ENCODE measurements around the gene RCC2.

Gene RCC2

GRCh38 chr1:17369466-17369865, 70.0 kb downstream of the RCC2 start:
- no peaks in the 10 kb centered on the region for H4K20me1 ChIP-seq (ENCODE audit: insufficient read depth, low read length)
- H3K4me1 ChIP-seq (ENCODE audit: low read length): no peaks in the 10 kb centered on the region
- no peaks in the 10 kb centered on the region for H3K9me3 ChIP-seq (ENCODE audit: insufficient read depth, low read length)
- 0 out of 2 replicates have a peak, but pooled peaks cover 6% of the 10 kb centered on the region for H3K27me3 ChIP-seq (ENCODE audit: low read depth, low read length)
- no peak overlapping the region for H3K9ac ChIP-seq (ENCODE audit: low read length)
- H3K4me3 ChIP-seq (ENCODE audit: low read length): no peak overlapping the region
- TF ChIP-seq EZH2phosphoT487 (IDR thresholded peaks at IDR 0.05; ENCODE audit: low read depth): no peak
- TF ChIP-seq CTCF (IDR thresholded peaks at IDR 0.05; ENCODE audit: low read depth, low read length): no peak
- H3K4me2 ChIP-seq (ENCODE audit: low read length): no peak overlapping the region
- H3K79me2 ChIP-seq (ENCODE audit: low read length): no peaks in the 10 kb centered on the region
- no peaks in the 10 kb centered on the region for H3K36me3 ChIP-seq (replicated peaks; ENCODE audit: low read depth, low read length)
- H2AFZ ChIP-seq (ENCODE audit: low read depth, low read length): no peak overlapping the region
- no peak overlapping the region for H3K27ac ChIP-seq (ENCODE audit: low read length)

- Histone ChIP-seq H3K79me2 (ENCODE audit: low read length) (no peaks in the 10 kb centered on the region), H3K4me3 (ENCODE audit: low read length) (no peak overlapping the region), H3K27me3 (ENCODE audit: low read depth, low read length) (no peaks in the 10 kb centered on the region), H3K9ac (ENCODE audit: low read length) (no peak overlapping the region), H3K27ac (ENCODE audit: low read length) (no peak overlapping the region), H3K36me3 (replicated peaks; ENCODE audit: low read depth, low read length) (no peaks in the 10 kb centered on the region), H3K4me2 (ENCODE audit: low read length) (no peak overlapping the region), H3K4me1 (ENCODE audit: low read length) (no peaks in the 10 kb centered on the region), H3K9me3 (ENCODE audit: insufficient read depth, low read length) (no peaks in the 10 kb centered on the region), H4K20me1 (ENCODE audit: insufficient read depth, low read length) (no peaks in the 10 kb centered on the region), H2AFZ (ENCODE audit: low read depth, low read length) (no peak overlapping the region)
- TF ChIP-seq EZH2phosphoT487 (IDR thresholded peaks at IDR 0.05; ENCODE audit: low read depth) (no peak), CTCF (IDR thresholded peaks at IDR 0.05; ENCODE audit: low read depth, low read length) (no peak)
Measured at GRCh38 chr1:17365293-17365692, 74.2 kb downstream of the RCC2 start.

GRCh38 chr1:17363771-17364170, 75.7 kb downstream of the RCC2 start:
- H4K20me1 ChIP-seq (ENCODE audit: insufficient read depth, low read length): no peaks in the 10 kb centered on the region
- H3K9me3 ChIP-seq (ENCODE audit: insufficient read depth, low read length): no peaks in the 10 kb centered on the region
- H3K4me1 ChIP-seq (ENCODE audit: low read length): no peaks in the 10 kb centered on the region
- H3K9ac ChIP-seq (ENCODE audit: low read length): no peak overlapping the region
- H3K27ac ChIP-seq (ENCODE audit: low read length): no peak overlapping the region
- H3K4me3 ChIP-seq (ENCODE audit: low read length): no peak overlapping the region
- no peak for TF ChIP-seq CTCF (IDR thresholded peaks at IDR 0.05; ENCODE audit: low read depth, low read length)
- TF ChIP-seq EZH2phosphoT487 (IDR thresholded peaks at IDR 0.05; ENCODE audit: low read depth): no peak
- H3K36me3 ChIP-seq (replicated peaks; ENCODE audit: low read depth, low read length): no peaks in the 10 kb centered on the region
- no peaks in the 10 kb centered on the region for H3K27me3 ChIP-seq (ENCODE audit: low read depth, low read length)
- no peaks in the 10 kb centered on the region for H3K79me2 ChIP-seq (ENCODE audit: low read length)
- H2AFZ ChIP-seq (ENCODE audit: low read depth, low read length): no peak overlapping the region
- no peak overlapping the region for H3K4me2 ChIP-seq (ENCODE audit: low read length)

- Histone ChIP-seq H3K9ac (ENCODE audit: low read length) (no peak overlapping the region), H3K27ac (ENCODE audit: low read length) (no peak overlapping the region), H3K27me3 (ENCODE audit: low read depth, low read length) (no peaks in the 10 kb centered on the region), H2AFZ (ENCODE audit: low read depth, low read length) (no peak overlapping the region), H3K4me2 (ENCODE audit: low read length) (no peak overlapping the region), H4K20me1 (ENCODE audit: insufficient read depth, low read length) (no peaks in the 10 kb centered on the region), H3K4me3 (ENCODE audit: low read length) (no peak overlapping the region), H3K4me1 (ENCODE audit: low read length) (no peaks in the 10 kb centered on the region), H3K79me2 (ENCODE audit: low read length) (no peaks in the 10 kb centered on the region), H3K9me3 (ENCODE audit: insufficient read depth, low read length) (no peaks in the 10 kb centered on the region), H3K36me3 (replicated peaks; ENCODE audit: low read depth, low read length) (no peaks in the 10 kb centered on the region)
- TF ChIP-seq EZH2phosphoT487 (IDR thresholded peaks at IDR 0.05; ENCODE audit: low read depth): no peak
- no peak for TF ChIP-seq CTCF (IDR thresholded peaks at IDR 0.05; ENCODE audit: low read depth, low read length)
Measured at GRCh38 chr1:17363351-17363750, 76.1 kb downstream of the RCC2 start.
